AG04450 (cell line): ENCODE results near the gene TSHR. TPM values are rescaled to one million over a fixed set of nuclear protein-coding genes. Genes with fewer than 3 reads are reported as not detected.
A peak's percentile ranks its signal among the peaks of the same experiment; 100 is the strongest.

Experiments used
- CTCF ChIA-PET: fragments of 300-600, 350-600 bp; formaldehyde crosslinking; extraction: SDS; loops from one replicate; lab custom pipeline; 2022; ENCODE audit warnings: antibody characterized with exemption, inconsistent platforms; lab: Charles Lee
- POLR2A ChIA-PET: fragments of 350-600 bp; formaldehyde crosslinking; extraction: SDS; loops from one replicate; lab custom pipeline; 2021; ENCODE audit warnings: antibody characterized with exemption, inconsistent platforms; lab: Yijun Ruan, JAX
- DNase-seq: peaks from one replicate; pipeline ENCODE4 v3.0.0-alpha.2; 2011; ENCODE audit warnings: low read depth, low spot score
- H3K27ac ChIP-seq: one replicate; pipeline ENCODE4 v1.5.1; 2012; ENCODE audit warnings: low read depth, low read length, control low read depth
- H3K27me3 ChIP-seq: one replicate; pipeline ENCODE4 v1.6.0; 2012; ENCODE audit warnings: low read length; ENCODE audit not compliant: control insufficient read depth, insufficient read depth
- H3K4me3 ChIP-seq: 2 replicates; pipeline ENCODE4 v1.5.1; 2011; ENCODE audit warnings: mild to moderate bottlenecking, low read depth, low read length, control low read depth
- H3K9me3 ChIP-seq: 2 replicates; pipeline ENCODE4 v1.5.1; 2012; ENCODE audit warnings: low read length; ENCODE audit not compliant: control insufficient read depth, insufficient read depth
- polyA plus RNA-seq: library from polyadenylated mRNA; depleted of rRNA; stranded (reverse); fragments of >200 nt; gene quantifications from 2 replicates; pipeline ENCODE4 v1.2.3, GENCODE V29; 2011
- TF ChIP-seq, protein P1 (sequence below): IDR thresholded peaks from 2 replicates; pipeline ENCODE4 v1.5.1; 2011; ENCODE audit warnings: low read depth, low read length, control low read depth, inconsistent platforms

Gene TSHR
- polyA plus RNA-seq, 1 experiment: not detected

DNA sequence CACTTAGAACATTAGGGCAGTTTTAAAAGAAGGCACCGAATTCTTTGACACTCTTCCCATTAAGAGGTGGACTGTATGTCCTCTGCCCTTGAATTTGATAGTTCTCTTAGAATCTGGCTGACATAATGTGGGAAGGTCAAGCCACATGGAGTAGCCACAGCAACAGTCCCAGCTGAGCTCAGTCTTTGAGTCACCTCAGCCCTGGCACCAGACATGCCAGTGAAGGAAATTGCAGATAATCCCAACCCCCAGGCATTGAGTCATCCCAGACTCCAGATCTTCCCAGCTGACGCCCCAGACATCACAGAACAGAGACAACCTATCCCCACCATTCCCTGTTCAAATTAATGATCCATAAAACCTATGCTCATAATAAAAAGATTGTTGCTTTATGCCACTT is 181.9 kb downstream of the TSHR start:
- ChIA-PET POLR2A (no interaction called here), CTCF (interaction anchor here (1.4 kb wide), 1 partner anchor 33 kb away, joined by 3 read pairs; no protein-coding TSS in a partner anchor)
- Histone ChIP-seq H3K4me3 (no peak overlapping the region), H3K9me3 (no peaks in the 10 kb centered on the region), H3K27ac (no peak overlapping the region), H3K27me3 (no peaks in the 10 kb centered on the region)
- TF ChIP-seq, protein P1, sequence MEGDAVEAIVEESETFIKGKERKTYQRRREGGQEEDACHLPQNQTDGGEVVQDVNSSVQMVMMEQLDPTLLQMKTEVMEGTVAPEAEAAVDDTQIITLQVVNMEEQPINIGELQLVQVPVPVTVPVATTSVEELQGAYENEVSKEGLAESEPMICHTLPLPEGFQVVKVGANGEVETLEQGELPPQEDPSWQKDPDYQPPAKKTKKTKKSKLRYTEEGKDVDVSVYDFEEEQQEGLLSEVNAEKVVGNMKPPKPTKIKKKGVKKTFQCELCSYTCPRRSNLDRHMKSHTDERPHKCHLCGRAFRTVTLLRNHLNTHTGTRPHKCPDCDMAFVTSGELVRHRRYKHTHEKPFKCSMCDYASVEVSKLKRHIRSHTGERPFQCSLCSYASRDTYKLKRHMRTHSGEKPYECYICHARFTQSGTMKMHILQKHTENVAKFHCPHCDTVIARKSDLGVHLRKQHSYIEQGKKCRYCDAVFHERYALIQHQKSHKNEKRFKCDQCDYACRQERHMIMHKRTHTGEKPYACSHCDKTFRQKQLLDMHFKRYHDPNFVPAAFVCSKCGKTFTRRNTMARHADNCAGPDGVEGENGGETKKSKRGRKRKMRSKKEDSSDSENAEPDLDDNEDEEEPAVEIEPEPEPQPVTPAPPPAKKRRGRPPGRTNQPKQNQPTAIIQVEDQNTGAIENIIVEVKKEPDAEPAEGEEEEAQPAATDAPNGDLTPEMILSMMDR: no peak
- DNase-seq: no peak

DNA sequence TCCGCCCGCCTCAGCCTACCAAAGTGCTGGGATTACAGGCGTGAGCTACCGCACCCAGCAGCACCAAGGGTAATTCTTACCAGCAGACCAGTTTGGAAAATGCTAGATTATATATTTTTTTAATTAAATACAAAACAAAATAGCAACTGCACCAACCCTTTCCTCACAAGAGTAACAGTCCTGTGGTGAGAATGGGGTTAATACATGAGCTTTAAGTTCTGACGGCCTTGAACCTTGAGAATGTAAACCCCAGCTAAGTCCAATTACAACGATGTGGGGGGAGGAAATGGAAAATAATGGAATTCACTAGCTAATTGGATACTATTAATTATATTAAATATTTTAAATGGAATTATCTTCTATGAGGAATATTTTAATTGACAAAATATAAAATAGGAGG is 183.0 kb downstream of the TSHR start:
- no peak for DNase-seq
- POLR2A ChIA-PET: no interaction called here
- Histone ChIP-seq H3K4me3 (no peak overlapping the region), H3K9me3 (peaks cover 2% of the 10 kb centered on the region; the same call in 1 of the 2 replicates), H3K27ac (no peak overlapping the region), H3K27me3 (no peaks in the 10 kb centered on the region)
- TF ChIP-seq, protein P1: no peak
- CTCF ChIA-PET: interaction anchor here (1.0 to 1.2 kb wide), 2 partner anchors 32 to 151 kb away, joined by 3 to 6 read pairs; no protein-coding TSS in a partner anchor

DNA sequence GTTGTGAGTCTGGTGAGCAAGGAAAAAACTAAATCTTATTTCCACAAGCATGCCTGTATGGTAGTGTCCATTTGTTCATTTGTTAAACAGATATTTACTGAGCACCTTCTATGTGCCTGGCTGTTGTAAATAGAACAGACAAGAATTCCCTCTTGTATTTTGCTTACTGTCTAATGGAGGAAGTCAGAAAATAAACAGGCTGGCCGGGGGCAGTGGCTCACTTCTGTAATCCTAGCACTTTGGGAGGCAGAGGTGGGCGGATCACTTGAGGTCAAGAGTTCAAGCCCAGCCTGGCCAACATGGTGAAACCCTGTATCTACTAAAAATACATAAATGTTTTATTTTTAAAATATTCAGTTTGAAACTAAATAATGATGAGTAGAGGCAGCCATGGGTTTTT is 186.0 kb downstream of the TSHR start:
- ChIA-PET CTCF (no interaction called here), POLR2A (no interaction called here)
- no peaks in the 10 kb centered on the region for H3K27me3 ChIP-seq

GRCh38 chr14:81143793-81144192 is 188.4 kb downstream of the TSHR start:
- CTCF ChIA-PET: interaction anchor here (1.1 to 1.7 kb wide), 2 partner anchors 147 to 156 kb away, joined by 3 to 4 read pairs; no protein-coding TSS in a partner anchor
- POLR2A ChIA-PET: no interaction called here
- TF ChIP-seq, protein P1: no peak

More for the DNA sequence above, 186.0 kb downstream of the TSHR start:
- Histone ChIP-seq H3K9me3 (peaks cover 4% of the 10 kb centered on the region; the same call in 1 of the 2 replicates), H3K27ac (no peak overlapping the region), H3K4me3 (no peak overlapping the region)
- TF ChIP-seq, protein P1: no peak
- no peak for DNase-seq

GRCh38 chr14:81144824-81145603 is 189.6 kb downstream of the TSHR start:
- H3K27ac ChIP-seq: no peak overlapping the region
- POLR2A ChIA-PET: no interaction called here

More at GRCh38 chr14:81143793-81144192, 188.4 kb downstream of the TSHR start:
- H3K4me3 ChIP-seq: no peak overlapping the region
- H3K9me3 ChIP-seq: peaks cover 4% of the 10 kb centered on the region; the same call in 1 of the 2 replicates
- H3K27me3 ChIP-seq: no peaks in the 10 kb centered on the region
- peak overlapping the region; percentile 39 for H3K27ac ChIP-seq
- no peak for DNase-seq

More at GRCh38 chr14:81144824-81145603, 189.6 kb downstream of the TSHR start:
- Histone ChIP-seq H3K4me3 (peak overlapping the region; percentile 17; the same call in 1 of the 2 replicates), H3K9me3 (peaks cover 4% of the 10 kb centered on the region; the same call in 1 of the 2 replicates), H3K27me3 (no peaks in the 10 kb centered on the region)
- TF ChIP-seq, protein P1: no peak
- CTCF ChIA-PET: interaction anchor here (1.1 to 2.1 kb wide), 7 partner anchors 12 to 158 kb away, joined by 3 to 13 read pairs (median 4); no protein-coding TSS in a partner anchor
- no peak for DNase-seq
